CD14-positive monocyte (primary cell): ENCODE data around the gene EBI3. TPM values are rescaled to one million over a fixed set of nuclear protein-coding genes. Genes with fewer than 3 reads are reported as not detected.

Source experiments
- DNase-seq, 3 donors: peaks; one replicate each; pipeline ENCODE4 v3.0.0-alpha.2; 2011 to 2022
- H2AFZ ChIP-seq: 2 replicates; pipeline ENCODE4 v1.6.0; 2012; ENCODE audit warnings: mild to moderate bottlenecking, low read depth, low read length, inconsistent platforms; ENCODE audit not compliant: insufficient read depth, poor library complexity, severe bottlenecking
- H3K27ac ChIP-seq, 2 donors: 1 replicate in 1 of 2; 2 replicates in 1 of 2; pipeline ENCODE4 v1.5.1; 2012 to 2013; ENCODE audit warnings: low read length in 2 of 2, control low read depth in 1 of 2, inconsistent platforms in 1 of 2, low read depth in 1 of 2, mild to moderate bottlenecking in 1 of 2
- H3K27me3 ChIP-seq, 2 donors: one replicate each; pipeline versions ENCODE4 v1.6.0 to v1.6.1; 2011 to 2013; ENCODE audit warnings: low read length in 2 of 2; ENCODE audit not compliant: control insufficient read depth in 2 of 2, insufficient read depth in 2 of 2
- H3K36me3 ChIP-seq, 2 donors: replicated peaks in 1 of 2; 1 replicate in 1 of 2; 2 replicates in 1 of 2; pipeline versions ENCODE4 v1.5.1 to v1.6.1; 2012 to 2013; ENCODE audit warnings: low read length in 2 of 2, control low read depth in 1 of 2, inconsistent platforms in 1 of 2, mild to moderate bottlenecking in 1 of 2; ENCODE audit not compliant: insufficient read depth in 2 of 2, control insufficient read depth in 1 of 2
- H3K4me1 ChIP-seq, 2 donors: 1 replicate in 1 of 2; 2 replicates in 1 of 2; pipeline versions ENCODE4 v1.5.1 to v1.6.1; 2012 to 2013; ENCODE audit warnings: low read length in 2 of 2, control low read depth in 1 of 2, inconsistent platforms in 1 of 2, mild to moderate bottlenecking in 1 of 2, moderate library complexity in 1 of 2; ENCODE audit not compliant: insufficient read depth in 2 of 2, control insufficient read depth in 1 of 2
- H3K4me2 ChIP-seq: replicated peaks from 2 replicates; pipeline ENCODE3; 2012; ENCODE audit warnings: low read length, moderate library complexity, mild to moderate bottlenecking; ENCODE audit not compliant: poor library complexity, severe bottlenecking; ENCODE audit errors: extremely low read depth
- H3K4me3 ChIP-seq, 3 experiments: fragments of 200-600 bp in 1 of 3; sonication (generic) in 1 of 3; replicated peaks in 1 of 3; 1 replicate in 2 of 3; 2 replicates in 1 of 3; pipeline ENCODE4 v1.5.1; 2011 to 2013; ENCODE audit warnings: low read length in 3 of 3, mild to moderate bottlenecking in 3 of 3, control low read depth in 2 of 3, low read depth in 2 of 3, inconsistent platforms in 1 of 3, moderate library complexity in 1 of 3
- H3K79me2 ChIP-seq: 2 replicates; pipeline ENCODE4 v1.6.0; 2012; ENCODE audit warnings: mild to moderate bottlenecking, control low read depth, inconsistent platforms, low read length, moderate library complexity; ENCODE audit not compliant: insufficient read depth
- H3K9ac ChIP-seq: 2 replicates; pipeline ENCODE4 v1.6.0; 2017; ENCODE audit warnings: low read length, mild to moderate bottlenecking; ENCODE audit not compliant: insufficient read depth, poor library complexity, severe bottlenecking
- H3K9me3 ChIP-seq, 2 donors: replicated peaks in 1 of 2; 1 replicate in 1 of 2; 2 replicates in 1 of 2; pipeline versions ENCODE4 v1.5.1 to v1.6.1; 2012 to 2013; ENCODE audit warnings: low read length in 2 of 2, control low read depth in 1 of 2; ENCODE audit not compliant: control insufficient read depth in 1 of 2, insufficient read depth in 1 of 2
- H4K20me1 ChIP-seq: 2 replicates; pipeline ENCODE4 v1.6.0; 2012; ENCODE audit warnings: mild to moderate bottlenecking, low read length, control low read depth, moderate library complexity; ENCODE audit not compliant: insufficient read depth
- H3K27ac Mint-ChIP-seq, 7 donors: one replicate each; pipeline ENCODE4 v1.8.0; 2020; ENCODE audit warnings: mild to moderate bottlenecking in 7 of 7, mixed read lengths in 7 of 7, moderate library complexity in 6 of 7, inconsistent platforms in 2 of 7
- H3K27me3 Mint-ChIP-seq, 3 donors: one replicate each; pipeline ENCODE4 v1.8.0; 2021 to 2022; ENCODE audit warnings: low read depth in 3 of 3, mild to moderate bottlenecking in 3 of 3, mixed read lengths in 3 of 3, moderate library complexity in 3 of 3, inconsistent platforms in 1 of 3
- H3K36me3 Mint-ChIP-seq, 2 donors: one replicate each; pipeline ENCODE4 v1.8.0; 2020; ENCODE audit warnings: mixed read lengths in 2 of 2, inconsistent platforms in 1 of 2, mild to moderate bottlenecking in 1 of 2
- H3K4me1 Mint-ChIP-seq: one replicate; pipeline ENCODE4 v1.8.0; 2020; ENCODE audit warnings: mild to moderate bottlenecking, mixed read lengths
- H3K4me3 Mint-ChIP-seq, 2 donors: one replicate each; pipeline ENCODE4 v1.8.0; 2020; ENCODE audit warnings: mild to moderate bottlenecking in 2 of 2, mixed read lengths in 2 of 2, moderate library complexity in 1 of 2
- H3K9me3 Mint-ChIP-seq, 7 donors: one replicate each; pipeline ENCODE4 v1.8.0; 2020 to 2022; ENCODE audit warnings: mixed read lengths in 7 of 7, mild to moderate bottlenecking in 6 of 7, moderate library complexity in 6 of 7, inconsistent platforms in 2 of 7
- WGBS: methylation state at CpG from one replicate; pipeline ENCODE4 v1.1.5; 2013; ENCODE audit warnings: missing lambda C conversion rate; ENCODE audit not compliant: insufficient coverage; 5-methylcytosine and 5-hydroxymethylcytosine counted together
- intact Hi-C, 2 donors: fragments of 100-400 bp; cut with micrococcal nuclease; formaldehyde crosslinking; loops; one replicate each; pipeline versions ENCODE4 v1.15.0 to v1.15.1; 2023
- polyA plus RNA-seq, 3 donors: library from polyadenylated mRNA; depleted of rRNA in 1 of 3; unstranded in 2 of 3; stranded (reverse) in 1 of 3; fragments of 300-500 nt in 2 of 3; fragments of >200 nt in 1 of 3; fragmentation: Illumina TruSeq in 2 of 3; gene quantifications; 1 replicate in 2 of 3; 2 replicates in 1 of 3; pipeline ENCODE4 v1.2.3, GENCODE V29; 2012 to 2021
- TF ChIP-seq, protein P1 (sequence below): fragments of 200-600 bp; IDR thresholded peaks from one replicate; pipeline ENCODE4 v1.8.0; 2022; ENCODE audit warnings: antibody characterized with exemption, mild to moderate bottlenecking

The EBI3 gene
- polyA plus RNA-seq, 3 donors = 0.14 to 0.40 TPM; not detected in 1

DNA sequence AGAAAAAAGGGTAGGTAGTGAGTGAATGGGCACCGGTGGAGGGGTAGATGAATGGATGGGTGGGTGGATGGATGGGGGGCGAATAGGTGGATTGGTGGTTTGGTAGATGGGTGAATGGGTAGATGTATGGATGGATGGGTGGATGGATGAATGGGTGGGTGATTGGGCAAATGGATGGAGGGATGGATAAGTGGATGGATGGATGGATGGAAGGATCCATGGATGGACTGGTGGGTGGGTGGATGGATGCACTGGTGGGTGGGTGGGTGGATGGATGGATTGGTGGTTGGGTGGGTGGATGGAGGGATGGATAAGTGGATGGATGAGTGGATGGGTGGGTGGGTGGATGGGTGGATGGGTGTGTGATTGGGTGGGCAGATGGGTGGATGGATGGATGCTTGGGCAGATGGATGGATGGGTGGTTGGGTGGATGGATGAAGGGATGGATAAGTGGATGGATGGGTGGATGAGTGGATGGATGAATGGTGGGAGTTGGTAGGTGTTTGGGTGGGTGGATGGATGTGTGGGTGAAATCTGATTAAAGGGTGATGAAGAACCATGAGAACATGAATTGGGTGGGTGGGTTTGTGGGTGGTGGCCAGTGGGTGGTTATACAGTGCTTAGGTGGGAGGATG, 44.5 kb upstream of the EBI3 start:
- H3K27me3 Mint-ChIP-seq = peaks cover 0 to 7% (median 0%) of the 10 kb centered on the region in 3 donors
- intact Hi-C loops = no loop called here
- Histone ChIP-seq H3K4me2 (no peak overlapping the region), H2AFZ (no peak overlapping the region), H3K9ac (no peak overlapping the region), H3K4me1 (peaks cover 28 to 42% of the 10 kb centered on the region in 2 donors), H3K27ac (no peak overlapping the region), H3K4me3 (no peak overlapping the region), H4K20me1 (peaks cover 8% of the 10 kb centered on the region), H3K36me3 (peaks cover 2 to 9% of the 10 kb centered on the region in 2 donors), H3K9me3 (no peaks in the 10 kb centered on the region), H3K79me2 (peaks cover 21% of the 10 kb centered on the region), H3K27me3 (no peaks in the 10 kb centered on the region)
- H3K4me3 Mint-ChIP-seq = no peak overlapping the region
- WGBS = 100% methylated on average over 2 of the region's 2 CpGs
- no peak overlapping the region for H3K27ac Mint-ChIP-seq
- no peak for DNase-seq
- H3K4me1 Mint-ChIP-seq = peaks cover 33% of the 10 kb centered on the region
- H3K36me3 Mint-ChIP-seq = peaks cover 4 to 10% of the 10 kb centered on the region in 2 donors
- peaks cover 0 to 2% (median 0%) of the 10 kb centered on the region in 7 donors for H3K9me3 Mint-ChIP-seq
- TF ChIP-seq, protein P1, sequence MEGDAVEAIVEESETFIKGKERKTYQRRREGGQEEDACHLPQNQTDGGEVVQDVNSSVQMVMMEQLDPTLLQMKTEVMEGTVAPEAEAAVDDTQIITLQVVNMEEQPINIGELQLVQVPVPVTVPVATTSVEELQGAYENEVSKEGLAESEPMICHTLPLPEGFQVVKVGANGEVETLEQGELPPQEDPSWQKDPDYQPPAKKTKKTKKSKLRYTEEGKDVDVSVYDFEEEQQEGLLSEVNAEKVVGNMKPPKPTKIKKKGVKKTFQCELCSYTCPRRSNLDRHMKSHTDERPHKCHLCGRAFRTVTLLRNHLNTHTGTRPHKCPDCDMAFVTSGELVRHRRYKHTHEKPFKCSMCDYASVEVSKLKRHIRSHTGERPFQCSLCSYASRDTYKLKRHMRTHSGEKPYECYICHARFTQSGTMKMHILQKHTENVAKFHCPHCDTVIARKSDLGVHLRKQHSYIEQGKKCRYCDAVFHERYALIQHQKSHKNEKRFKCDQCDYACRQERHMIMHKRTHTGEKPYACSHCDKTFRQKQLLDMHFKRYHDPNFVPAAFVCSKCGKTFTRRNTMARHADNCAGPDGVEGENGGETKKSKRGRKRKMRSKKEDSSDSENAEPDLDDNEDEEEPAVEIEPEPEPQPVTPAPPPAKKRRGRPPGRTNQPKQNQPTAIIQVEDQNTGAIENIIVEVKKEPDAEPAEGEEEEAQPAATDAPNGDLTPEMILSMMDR = no peak

DNA sequence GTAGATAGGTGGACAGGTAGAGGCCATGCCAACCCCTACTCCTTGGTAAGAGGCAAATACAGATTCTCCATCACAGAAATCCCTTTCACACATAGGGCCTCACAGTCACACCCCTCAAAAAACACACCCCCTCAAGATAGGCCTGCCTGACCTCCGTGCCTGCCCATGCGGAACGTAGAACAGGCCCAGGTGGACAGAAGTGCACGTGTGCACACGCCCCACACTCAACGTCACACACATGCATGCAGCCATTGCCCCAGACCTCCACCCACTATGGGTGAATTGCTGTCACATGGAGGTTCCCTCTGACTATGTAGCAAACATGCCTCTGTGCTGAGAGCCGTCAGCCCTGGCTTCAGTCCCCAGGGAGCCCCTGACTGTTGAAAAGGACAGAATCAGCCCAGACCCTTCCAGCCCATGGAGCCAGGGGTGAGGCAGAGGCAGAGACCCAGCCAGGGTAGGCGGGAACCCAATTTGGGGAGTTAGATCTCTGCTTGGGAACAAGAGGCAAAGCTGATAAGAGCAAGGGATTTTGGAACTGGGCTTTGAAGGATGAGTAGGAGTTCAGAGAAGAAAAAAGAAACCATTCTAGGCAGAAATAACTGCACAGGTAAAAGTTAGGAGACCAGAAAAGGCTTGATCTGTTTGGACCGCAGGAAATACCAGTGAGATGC, 43.8 kb upstream of the EBI3 start:
- Histone ChIP-seq H3K4me3 (no peak overlapping the region), H3K4me2 (no peak overlapping the region), H3K9me3 (no peaks in the 10 kb centered on the region), H3K79me2 (peaks cover 17% of the 10 kb centered on the region), H3K4me1 (peaks cover 28 to 39% of the 10 kb centered on the region in 2 donors), H3K27me3 (no peaks in the 10 kb centered on the region), H3K27ac (no peak overlapping the region), H4K20me1 (peaks cover 7% of the 10 kb centered on the region), H3K36me3 (peaks cover 0 to 2% of the 10 kb centered on the region in 2 donors), H2AFZ (no peak overlapping the region), H3K9ac (no peak overlapping the region)
- 85% methylated on average over 7 of the region's 9 CpGs for WGBS
- no peak for DNase-seq
- H3K27me3 Mint-ChIP-seq = peaks cover 0 to 8% (median 1%) of the 10 kb centered on the region in 3 donors
- H3K4me3 Mint-ChIP-seq = no peak overlapping the region
- peaks cover 0 to 3% of the 10 kb centered on the region in 2 donors for H3K36me3 Mint-ChIP-seq
- TF ChIP-seq, protein P1 = no peak
- no peak overlapping the region for H3K27ac Mint-ChIP-seq
- peaks cover 0 to 2% (median 0%) of the 10 kb centered on the region in 7 donors for H3K9me3 Mint-ChIP-seq
- peaks cover 33% of the 10 kb centered on the region for H3K4me1 Mint-ChIP-seq
- intact Hi-C loops = no loop called here
